ENCODE results near the gene PLCB2.

DNA sequence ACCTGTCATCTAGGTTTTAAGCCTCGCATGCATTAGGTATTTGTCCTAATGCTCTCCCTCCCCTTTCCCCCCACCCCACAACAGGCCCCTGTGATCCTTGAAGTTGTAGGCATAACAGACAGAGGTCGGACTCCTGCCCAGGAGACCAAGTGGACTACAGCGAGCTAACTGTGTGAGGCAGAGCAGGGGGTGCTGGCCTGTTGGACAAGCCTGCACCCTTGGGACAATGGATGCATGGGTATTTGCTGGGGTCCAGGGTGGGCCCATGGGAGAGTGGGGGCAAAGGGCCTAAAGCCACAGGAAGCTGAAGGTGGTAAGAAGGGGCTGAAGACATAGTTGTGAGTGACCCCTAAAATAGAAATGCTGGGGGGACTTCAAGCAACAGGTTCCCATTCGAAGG is 2.5 kb downstream of the PLCB2 start:
- TF ChIP-seq, protein P1, sequence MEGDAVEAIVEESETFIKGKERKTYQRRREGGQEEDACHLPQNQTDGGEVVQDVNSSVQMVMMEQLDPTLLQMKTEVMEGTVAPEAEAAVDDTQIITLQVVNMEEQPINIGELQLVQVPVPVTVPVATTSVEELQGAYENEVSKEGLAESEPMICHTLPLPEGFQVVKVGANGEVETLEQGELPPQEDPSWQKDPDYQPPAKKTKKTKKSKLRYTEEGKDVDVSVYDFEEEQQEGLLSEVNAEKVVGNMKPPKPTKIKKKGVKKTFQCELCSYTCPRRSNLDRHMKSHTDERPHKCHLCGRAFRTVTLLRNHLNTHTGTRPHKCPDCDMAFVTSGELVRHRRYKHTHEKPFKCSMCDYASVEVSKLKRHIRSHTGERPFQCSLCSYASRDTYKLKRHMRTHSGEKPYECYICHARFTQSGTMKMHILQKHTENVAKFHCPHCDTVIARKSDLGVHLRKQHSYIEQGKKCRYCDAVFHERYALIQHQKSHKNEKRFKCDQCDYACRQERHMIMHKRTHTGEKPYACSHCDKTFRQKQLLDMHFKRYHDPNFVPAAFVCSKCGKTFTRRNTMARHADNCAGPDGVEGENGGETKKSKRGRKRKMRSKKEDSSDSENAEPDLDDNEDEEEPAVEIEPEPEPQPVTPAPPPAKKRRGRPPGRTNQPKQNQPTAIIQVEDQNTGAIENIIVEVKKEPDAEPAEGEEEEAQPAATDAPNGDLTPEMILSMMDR (IDR thresholded peaks at IDR 0.05) = no peak
- no peak for TF ChIP-seq POLR2A (IDR thresholded peaks at IDR 0.05)

Measured in lower leg skin (tissue), 3 donors.